K562 (cell line): ENCODE results near the gene SLC38A7. TPM values are rescaled to one million over a fixed set of nuclear protein-coding genes. Genes with fewer than 3 reads are reported as not detected.

Source experiments
- ATF1 ChIP-seq, 2 experiments: fragments of 450-650 bp in 1 of 2; IDR thresholded peaks; 2 replicates each; pipeline ENCODE4 v1.6.1; 2016; ENCODE audit warnings: missing compliant biosample characterization in 1 of 2, missing genetic modification characterization in 1 of 2
- ETV6 ChIP-seq, 3 experiments: fragments of 150-350 bp in 1 of 3; sonication (generic) in 1 of 3; formaldehyde crosslinking in 1 of 3; IDR thresholded peaks; 2 replicates each; pipeline versions ENCODE4 v1.6.1 to v1.8.0; 2014 to 2022; ENCODE audit warnings: borderline replicate concordance in 2 of 3, low read depth in 2 of 3, antibody characterized with exemption in 1 of 3, low read length in 1 of 3, mild to moderate bottlenecking in 1 of 3, missing genetic modification reagents in 1 of 3
- HDAC2 ChIP-seq: fragments of 450-650 bp; IDR thresholded peaks from 2 replicates; pipeline ENCODE4 v1.6.1; 2016; ENCODE audit warnings: mild to moderate bottlenecking
- SMC3 ChIP-seq: conservative IDR thresholded peaks from 2 replicates; pipeline ENCODE4 v1.6.1; 2011; ENCODE audit warnings: low read depth, low read length, improper control_type of control experiment; ENCODE audit not compliant: insufficient read depth
- ZNF764 ChIP-seq: fragments of 250-450 bp; sonication (Bioruptor Pico); IDR thresholded peaks from 2 replicates; pipeline ENCODE4 v1.4.0; 2020; ENCODE audit warnings: low read depth, mild to moderate bottlenecking, moderate library complexity
- polyA plus RNA-seq, 8 experiments: library from polyadenylated mRNA; depleted of rRNA in 4 of 8; stranded (reverse) in 5 of 8; unstranded in 3 of 8; fragments of >200 nt; fragmentation: Nextera tagmentation in 2 of 8; fragmentation: Illumina TruSeq in 1 of 8; extraction: Ambion mirVana in 2 of 8; extraction: Trizol in 1 of 8; gene quantifications; 2 replicates each; pipeline versions ENCODE4 v1.2.1 to v1.2.3, GENCODE V29; 2011 to 2014; ENCODE audit warnings: inconsistent platforms in 1 of 8, missing spikeins in 1 of 8
- total RNA-seq, 7 experiments: library from RNA; depleted of rRNA in 6 of 7; stranded (reverse); fragments of >200 nt in 6 of 7; fragmentation: Illumina TruSeq in 2 of 7; extraction: Trizol in 2 of 7; gene quantifications; 2 replicates each; pipeline versions ENCODE4 v1.2.1 to v1.2.3, GENCODE V29; 2011 to 2021; ENCODE audit warnings: low replicate concordance in 1 of 7
- TF ChIP-seq, protein P1 (sequence below): fragments of 200-800 bp; sonication (Bioruptor generic); IDR thresholded peaks from 2 replicates; pipeline ENCODE4 v1.6.1; 2017; ENCODE audit warnings: missing genetic modification characterization, missing compliant biosample characterization
- TF ChIP-seq, protein P2 (sequence below): IDR thresholded peaks from 2 replicates; pipeline ENCODE4 v1.6.1; 2014; ENCODE audit warnings: antibody characterized with exemption
- TF ChIP-seq, protein P3 (sequence below): fragments of 450-650 bp; IDR thresholded peaks from 2 replicates; pipeline ENCODE4 v1.6.1; 2016
- TF ChIP-seq, protein P4 (sequence below), 2 experiments: fragments of 450-650 bp; formaldehyde crosslinking in 1 of 2; IDR thresholded peaks; 2 replicates each; pipeline versions ENCODE4 v1.4.0 to v1.6.1; 2014 to 2020; ENCODE audit warnings: mild to moderate bottlenecking in 2 of 2, borderline replicate concordance in 1 of 2, low read depth in 1 of 2
- TF ChIP-seq, protein P5 (sequence below): IDR thresholded peaks from 2 replicates; pipeline ENCODE4 v1.6.1; 2012; ENCODE audit warnings: low read depth, low read length, improper control_type of control experiment, borderline replicate concordance

The SLC38A7 gene
- total and polyA plus RNA-seq, 9 of the 15 experiments (the other 6 are each of a cell fraction or from before 2014, with no cell fraction given): 2.7 to 12.2 (median 6.5) TPM

DNA sequence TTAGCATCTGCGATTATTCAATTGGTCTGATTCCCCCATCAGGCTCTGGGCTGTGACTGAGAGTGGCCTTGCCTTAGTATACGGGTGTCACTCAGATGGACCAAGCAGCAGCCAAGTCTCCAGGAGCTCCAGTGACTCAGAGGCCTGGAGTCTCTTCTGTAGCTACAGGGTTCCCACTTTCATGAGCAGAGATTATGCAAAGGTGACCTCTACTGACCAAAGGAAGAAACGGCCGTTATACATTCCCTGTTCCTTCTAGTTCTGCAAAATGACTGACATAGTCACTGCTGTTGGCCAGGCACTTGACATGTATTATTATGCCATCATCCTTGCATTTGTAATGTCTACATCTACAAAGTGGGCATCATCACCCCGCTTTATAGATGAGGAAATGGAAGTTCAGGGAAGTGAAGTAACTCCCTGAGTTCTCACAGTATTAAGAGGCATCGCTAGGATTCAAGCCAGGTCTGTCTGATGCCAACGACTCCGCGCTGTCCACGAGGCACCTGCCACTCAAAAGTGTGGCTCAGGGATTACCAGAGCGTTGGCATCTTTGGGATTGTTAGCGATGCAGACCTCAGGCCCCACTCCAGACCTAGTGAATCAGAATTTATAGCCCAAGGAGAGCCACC is 23.3 kb downstream of the SLC38A7 start (continued):
- TF ChIP-seq, protein P1, sequence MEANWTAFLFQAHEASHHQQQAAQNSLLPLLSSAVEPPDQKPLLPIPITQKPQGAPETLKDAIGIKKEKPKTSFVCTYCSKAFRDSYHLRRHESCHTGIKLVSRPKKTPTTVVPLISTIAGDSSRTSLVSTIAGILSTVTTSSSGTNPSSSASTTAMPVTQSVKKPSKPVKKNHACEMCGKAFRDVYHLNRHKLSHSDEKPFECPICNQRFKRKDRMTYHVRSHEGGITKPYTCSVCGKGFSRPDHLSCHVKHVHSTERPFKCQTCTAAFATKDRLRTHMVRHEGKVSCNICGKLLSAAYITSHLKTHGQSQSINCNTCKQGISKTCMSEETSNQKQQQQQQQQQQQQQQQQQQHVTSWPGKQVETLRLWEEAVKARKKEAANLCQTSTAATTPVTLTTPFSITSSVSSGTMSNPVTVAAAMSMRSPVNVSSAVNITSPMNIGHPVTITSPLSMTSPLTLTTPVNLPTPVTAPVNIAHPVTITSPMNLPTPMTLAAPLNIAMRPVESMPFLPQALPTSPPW: no peak
- TF ChIP-seq ATF1 (CRISPR knock-in tag; IDR thresholded peaks at IDR 0.05): no peak
- 0 out of 2 replicates have a peak, but pooled peaks have one; percentile 19 for TF ChIP-seq ATF1 (tag; IDR thresholded peaks at IDR 0.05)
- no peak for TF ChIP-seq ZNF764 (CRISPR knock-in tag)
- TF ChIP-seq ETV6 (IDR thresholded peaks at IDR 0.05; ENCODE audit: borderline replicate concordance in 1 of 2, low read depth in 2 of 2, low read length in 1 of 2): no peak
- TF ChIP-seq ETV6 (CRISPR knock-in tag; IDR thresholded peaks at IDR 0.05; ENCODE audit: borderline replicate concordance): no peak
- TF ChIP-seq, protein P2, sequence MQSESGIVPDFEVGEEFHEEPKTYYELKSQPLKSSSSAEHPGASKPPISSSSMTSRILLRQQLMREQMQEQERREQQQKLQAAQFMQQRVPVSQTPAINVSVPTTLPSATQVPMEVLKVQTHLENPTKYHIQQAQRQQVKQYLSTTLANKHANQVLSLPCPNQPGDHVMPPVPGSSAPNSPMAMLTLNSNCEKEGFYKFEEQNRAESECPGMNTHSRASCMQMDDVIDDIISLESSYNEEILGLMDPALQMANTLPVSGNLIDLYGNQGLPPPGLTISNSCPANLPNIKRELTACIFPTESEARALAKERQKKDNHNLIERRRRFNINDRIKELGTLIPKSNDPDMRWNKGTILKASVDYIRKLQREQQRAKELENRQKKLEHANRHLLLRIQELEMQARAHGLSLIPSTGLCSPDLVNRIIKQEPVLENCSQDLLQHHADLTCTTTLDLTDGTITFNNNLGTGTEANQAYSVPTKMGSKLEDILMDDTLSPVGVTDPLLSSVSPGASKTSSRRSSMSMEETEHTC: no peak
- peak; percentile 71 for TF ChIP-seq SMC3
- TF ChIP-seq HDAC2: no peak
- TF ChIP-seq, protein P3, sequence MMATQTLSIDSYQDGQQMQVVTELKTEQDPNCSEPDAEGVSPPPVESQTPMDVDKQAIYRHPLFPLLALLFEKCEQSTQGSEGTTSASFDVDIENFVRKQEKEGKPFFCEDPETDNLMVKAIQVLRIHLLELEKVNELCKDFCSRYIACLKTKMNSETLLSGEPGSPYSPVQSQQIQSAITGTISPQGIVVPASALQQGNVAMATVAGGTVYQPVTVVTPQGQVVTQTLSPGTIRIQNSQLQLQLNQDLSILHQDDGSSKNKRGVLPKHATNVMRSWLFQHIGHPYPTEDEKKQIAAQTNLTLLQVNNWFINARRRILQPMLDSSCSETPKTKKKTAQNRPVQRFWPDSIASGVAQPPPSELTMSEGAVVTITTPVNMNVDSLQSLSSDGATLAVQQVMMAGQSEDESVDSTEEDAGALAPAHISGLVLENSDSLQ: peak; percentile 90
- TF ChIP-seq, protein P4, sequence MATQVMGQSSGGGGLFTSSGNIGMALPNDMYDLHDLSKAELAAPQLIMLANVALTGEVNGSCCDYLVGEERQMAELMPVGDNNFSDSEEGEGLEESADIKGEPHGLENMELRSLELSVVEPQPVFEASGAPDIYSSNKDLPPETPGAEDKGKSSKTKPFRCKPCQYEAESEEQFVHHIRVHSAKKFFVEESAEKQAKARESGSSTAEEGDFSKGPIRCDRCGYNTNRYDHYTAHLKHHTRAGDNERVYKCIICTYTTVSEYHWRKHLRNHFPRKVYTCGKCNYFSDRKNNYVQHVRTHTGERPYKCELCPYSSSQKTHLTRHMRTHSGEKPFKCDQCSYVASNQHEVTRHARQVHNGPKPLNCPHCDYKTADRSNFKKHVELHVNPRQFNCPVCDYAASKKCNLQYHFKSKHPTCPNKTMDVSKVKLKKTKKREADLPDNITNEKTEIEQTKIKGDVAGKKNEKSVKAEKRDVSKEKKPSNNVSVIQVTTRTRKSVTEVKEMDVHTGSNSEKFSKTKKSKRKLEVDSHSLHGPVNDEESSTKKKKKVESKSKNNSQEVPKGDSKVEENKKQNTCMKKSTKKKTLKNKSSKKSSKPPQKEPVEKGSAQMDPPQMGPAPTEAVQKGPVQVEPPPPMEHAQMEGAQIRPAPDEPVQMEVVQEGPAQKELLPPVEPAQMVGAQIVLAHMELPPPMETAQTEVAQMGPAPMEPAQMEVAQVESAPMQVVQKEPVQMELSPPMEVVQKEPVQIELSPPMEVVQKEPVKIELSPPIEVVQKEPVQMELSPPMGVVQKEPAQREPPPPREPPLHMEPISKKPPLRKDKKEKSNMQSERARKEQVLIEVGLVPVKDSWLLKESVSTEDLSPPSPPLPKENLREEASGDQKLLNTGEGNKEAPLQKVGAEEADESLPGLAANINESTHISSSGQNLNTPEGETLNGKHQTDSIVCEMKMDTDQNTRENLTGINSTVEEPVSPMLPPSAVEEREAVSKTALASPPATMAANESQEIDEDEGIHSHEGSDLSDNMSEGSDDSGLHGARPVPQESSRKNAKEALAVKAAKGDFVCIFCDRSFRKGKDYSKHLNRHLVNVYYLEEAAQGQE (IDR thresholded peaks at IDR 0.05; ENCODE audit: borderline replicate concordance): peak; percentile 55; the same call in 1 of the 2 replicates
- TF ChIP-seq, protein P4 (CRISPR knock-in tag; IDR thresholded peaks at IDR 0.05; ENCODE audit: low read depth): no peak
- TF ChIP-seq, protein P5, sequence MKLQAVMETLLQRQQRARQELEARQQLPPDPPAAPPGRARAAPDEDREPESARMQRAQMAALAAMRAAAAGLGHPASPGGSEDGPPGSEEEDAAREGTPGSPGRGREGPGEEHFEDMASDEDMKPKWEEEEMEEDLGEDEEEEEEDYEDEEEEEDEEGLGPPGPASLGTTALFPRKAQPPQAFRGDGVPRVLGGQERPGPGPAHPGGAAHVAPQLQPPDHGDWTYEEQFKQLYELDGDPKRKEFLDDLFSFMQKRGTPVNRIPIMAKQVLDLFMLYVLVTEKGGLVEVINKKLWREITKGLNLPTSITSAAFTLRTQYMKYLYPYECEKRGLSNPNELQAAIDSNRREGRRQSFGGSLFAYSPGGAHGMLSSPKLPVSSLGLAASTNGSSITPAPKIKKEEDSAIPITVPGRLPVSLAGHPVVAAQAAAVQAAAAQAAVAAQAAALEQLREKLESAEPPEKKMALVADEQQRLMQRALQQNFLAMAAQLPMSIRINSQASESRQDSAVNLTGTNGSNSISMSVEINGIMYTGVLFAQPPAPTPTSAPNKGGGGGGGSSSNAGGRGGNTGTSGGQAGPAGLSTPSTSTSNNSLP: no peak
